GM21717 (cell line): ENCODE measurements around the gene ZKSCAN4.

Experiments used
- ATAC-seq: cut with Tn5 transposase; IDR thresholded peaks from one replicate; pipeline ENCODE4 v1.9.1; 2021; ENCODE audit warnings: mild to moderate bottlenecking, moderate library complexity; ENCODE audit not compliant: unreplicated experiment

Gene ZKSCAN4

DNA sequence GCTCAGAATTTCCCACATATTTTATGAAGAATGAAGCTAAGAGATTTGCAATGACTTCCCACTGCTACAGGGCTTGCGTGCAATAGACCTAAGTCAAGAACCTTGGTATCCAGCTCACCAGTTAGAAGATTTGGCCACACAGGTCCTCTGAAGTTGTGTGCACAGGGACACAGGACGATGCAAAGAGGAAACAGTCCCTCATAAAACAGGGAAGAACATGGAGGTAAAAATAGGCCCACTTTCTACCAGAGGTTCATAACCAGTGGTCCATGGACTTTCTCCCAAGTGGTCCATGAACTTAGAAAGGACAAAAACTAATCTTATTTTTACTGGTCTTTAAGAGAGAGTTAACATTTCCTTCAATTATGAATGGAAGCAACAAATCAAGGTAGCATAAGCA lies 1.3 kb downstream of the ZKSCAN4 start:
- no peak for ATAC-seq

DNA sequence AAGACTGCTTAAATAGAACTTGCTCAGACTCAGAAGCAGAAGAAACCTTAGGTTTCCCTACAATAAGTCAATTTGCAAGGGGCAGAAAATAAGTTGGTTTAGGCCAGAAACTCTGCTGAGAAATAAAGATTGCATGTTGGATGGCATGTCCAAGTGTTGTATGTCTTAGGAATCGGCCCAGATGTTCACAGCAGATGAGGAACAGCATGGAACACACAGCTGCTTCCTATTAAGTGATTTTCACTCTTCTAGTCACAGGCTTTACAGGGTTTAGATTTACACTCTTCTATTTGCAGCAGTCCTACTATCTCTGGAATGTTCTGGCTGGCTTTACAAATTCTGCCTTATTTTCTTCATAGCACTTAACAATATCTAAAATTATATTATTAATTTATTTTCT lies 3.2 kb downstream of the ZKSCAN4 start:
- ATAC-seq, result no peak

DNA sequence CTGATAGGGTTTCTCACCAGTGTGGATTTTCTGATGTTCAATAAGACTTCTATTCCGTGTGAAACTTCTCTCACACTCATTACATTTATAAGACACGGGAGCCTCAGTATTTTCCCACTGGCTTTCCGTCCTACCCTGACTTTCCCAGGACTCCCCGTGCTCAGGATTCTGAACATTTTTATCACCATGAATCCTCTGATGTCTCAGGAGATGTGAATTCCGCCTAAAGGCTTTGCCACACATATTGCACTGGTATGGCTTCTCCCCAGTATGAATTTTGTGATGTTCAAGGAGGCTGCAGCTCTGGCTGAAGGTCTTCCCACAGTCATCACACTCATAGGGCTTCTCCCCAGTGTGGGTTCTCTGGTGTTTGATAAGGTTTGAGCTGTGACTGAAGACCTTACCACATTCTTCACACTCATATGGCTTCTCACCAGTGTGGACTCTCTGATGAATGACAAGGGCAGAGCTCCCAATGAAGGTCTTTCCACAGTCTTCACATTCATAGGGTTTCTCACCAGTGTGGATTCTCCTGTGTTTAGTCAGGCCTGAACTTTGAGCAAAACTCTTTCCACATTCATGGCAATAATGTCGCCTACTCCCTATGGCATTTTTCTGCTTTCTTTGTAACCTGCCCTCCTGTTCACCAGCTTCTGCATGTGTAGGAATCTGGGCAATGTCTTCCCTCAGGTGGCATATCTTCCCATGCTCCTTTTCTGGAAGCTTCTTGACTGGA lies 6.7 kb downstream of the ZKSCAN4 start:
- ATAC-seq, result no peak

DNA sequence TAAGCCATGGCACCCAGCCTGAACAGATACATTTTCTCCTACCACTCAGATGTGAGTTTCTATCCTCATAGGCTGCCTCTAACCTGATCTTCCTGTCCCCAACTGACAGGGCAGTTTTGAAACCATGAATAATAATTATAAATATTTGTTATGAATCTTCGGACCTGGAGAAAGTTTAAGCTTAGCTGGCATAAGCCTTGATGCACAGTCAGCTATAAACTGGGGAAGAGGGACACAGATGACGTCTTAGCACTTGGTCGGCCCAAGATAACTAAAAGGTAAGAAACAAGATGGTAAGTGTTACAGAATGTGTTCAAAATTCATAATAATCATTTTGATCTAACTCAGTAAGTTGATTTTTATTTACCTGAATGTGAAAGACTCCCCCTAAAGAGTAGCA lies 8.1 kb downstream of the ZKSCAN4 start:
- ATAC-seq, result no peak

DNA sequence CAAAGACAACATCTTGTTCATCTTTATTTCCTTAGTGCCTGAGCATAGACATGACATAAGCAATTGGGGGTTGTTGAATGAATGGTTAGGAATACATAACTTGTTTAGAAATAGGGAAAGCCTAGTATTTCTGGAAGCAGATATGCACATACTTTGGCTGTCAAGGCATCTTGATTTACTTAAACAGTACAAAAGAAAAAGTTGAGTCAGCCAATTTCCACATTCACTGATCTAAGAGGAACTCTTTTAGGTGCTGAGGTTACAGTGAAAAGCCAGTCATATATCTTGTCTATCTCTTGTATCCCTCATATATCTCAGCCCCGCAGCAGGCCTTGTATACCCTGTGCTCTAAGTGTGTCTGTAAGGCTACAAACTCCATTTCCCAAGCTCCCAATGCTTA lies 11.6 kb downstream of the ZKSCAN4 start:
- ATAC-seq, result no peak

DNA sequence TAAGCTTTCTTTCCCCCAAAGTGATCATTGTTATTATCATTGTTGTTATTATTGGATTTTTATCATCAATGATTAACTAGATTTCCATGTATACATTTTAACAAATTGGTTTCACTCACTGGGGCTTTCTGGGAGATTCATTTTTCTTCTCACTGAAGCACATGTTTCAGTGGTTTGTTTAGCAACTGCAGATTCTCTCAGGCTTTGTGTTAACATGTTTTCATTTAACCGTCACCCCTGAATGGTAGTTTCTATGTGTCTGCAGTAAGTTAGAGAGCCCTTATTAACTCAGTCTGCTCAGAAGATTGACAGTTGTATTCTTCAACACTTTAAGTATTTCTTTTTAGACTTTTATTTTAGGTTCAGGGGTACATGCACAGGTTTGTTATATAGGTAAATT lies 12.4 kb downstream of the ZKSCAN4 start:
- no peak for ATAC-seq

DNA sequence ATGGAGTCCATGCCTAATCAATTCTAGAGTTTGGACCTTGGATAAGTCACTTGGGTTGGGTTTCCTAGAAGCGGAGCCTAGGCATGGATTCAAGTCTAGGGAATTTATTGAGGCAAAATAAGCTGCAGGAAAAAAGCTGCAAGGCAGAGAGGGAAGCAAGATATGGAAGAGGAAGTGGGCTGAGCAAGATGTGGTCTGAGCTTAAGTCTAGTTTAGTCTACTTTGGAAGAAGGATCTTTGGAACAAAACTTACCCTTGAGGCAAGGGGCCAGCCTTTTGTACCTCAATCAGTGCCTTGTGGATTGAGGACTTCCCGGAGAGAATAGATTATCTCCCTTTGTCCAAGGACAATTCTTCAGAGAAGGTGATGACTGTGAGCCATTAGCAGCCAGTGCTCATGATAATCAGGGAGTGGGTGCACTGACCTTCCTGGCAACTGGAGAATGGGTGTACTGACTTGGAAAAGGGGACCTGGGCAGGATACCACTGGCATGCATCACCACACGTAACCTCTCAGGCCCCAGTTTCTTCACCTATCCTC lies 16.1 kb downstream of the ZKSCAN4 start:
- ATAC-seq, result no peak

DNA sequence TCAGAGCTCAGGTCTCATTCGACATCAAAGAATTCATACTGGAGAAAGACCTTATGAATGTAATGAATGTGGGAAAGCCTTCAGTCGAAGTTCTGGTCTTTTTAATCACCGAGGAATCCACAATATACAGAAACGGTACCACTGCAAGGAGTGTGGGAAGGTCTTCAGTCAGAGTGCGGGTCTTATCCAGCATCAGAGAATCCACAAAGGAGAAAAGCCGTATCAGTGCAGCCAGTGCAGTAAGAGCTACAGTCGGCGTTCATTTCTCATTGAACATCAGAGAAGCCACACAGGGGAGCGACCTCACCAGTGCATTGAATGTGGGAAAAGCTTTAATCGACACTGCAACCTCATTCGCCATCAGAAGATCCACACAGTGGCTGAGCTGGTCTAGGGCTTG lies 19.3 kb downstream of the ZKSCAN4 start:
- ATAC-seq, result no peak

DNA sequence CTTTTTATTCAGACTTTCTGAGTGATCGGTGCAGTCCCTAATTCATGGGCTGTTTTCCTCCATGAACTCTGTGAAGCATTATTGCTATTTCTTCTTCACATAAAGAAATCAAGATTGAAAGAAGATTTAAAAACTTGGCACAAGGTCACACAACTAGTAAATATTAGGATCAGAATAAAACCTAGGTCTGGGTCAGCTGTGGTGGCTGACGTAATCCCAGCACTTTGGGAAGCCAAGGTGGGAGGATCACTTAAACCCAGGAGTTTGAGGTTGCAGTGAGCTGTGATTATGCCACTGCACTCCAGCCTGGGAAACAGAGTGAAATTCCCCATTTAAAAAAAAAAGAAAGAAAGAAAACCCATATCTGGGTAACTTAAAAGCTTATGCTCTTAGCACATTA lies 25.6 kb downstream of the ZKSCAN4 start:
- no peak for ATAC-seq

DNA sequence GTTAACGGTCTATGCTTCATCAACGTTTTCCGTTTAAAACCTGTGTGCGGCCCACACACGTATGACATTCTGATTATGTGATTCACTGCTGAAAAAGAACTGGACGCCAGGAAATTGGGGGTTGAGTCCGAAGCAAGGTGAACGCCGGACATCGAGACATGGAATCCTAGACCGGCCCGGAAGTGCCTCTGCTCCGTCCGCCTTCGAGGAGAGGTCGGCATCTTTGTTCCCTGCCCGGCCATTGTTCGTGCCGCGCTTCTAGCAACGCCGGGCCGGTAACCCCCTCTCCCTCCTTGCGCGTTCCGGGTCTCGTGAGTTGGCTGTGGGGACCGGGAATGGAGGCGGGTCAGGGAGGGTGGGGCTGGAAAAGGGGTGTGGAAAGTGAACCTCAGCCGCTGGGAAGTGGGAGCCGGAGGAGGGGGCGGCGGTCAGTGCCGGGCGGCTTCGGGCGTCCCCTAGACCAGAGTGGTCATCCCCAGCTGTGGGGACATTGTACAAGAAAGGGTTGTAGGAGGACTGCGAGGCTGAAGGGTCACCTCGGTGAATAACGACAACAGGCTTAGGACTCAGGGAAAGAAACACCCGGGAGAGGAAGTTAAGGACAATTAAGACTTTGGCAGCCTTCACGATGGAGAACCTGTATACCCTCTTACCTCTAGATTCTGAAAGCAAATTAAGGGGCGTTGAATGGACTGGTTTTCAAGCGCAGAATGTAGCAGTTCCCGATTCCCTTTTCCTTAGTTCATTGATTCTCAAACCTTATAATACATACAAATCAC lies 26.8 kb downstream of the ZKSCAN4 start, which contains the start of gene ZSCAN9:
TSS of gene ZSCAN9 (plus strand) at position 220 of the 779 bp plus-strand sequence. CDS start 1,810 bp downstream, outside the sequence.
- ATAC-seq, result peak; percentile 75

DNA sequence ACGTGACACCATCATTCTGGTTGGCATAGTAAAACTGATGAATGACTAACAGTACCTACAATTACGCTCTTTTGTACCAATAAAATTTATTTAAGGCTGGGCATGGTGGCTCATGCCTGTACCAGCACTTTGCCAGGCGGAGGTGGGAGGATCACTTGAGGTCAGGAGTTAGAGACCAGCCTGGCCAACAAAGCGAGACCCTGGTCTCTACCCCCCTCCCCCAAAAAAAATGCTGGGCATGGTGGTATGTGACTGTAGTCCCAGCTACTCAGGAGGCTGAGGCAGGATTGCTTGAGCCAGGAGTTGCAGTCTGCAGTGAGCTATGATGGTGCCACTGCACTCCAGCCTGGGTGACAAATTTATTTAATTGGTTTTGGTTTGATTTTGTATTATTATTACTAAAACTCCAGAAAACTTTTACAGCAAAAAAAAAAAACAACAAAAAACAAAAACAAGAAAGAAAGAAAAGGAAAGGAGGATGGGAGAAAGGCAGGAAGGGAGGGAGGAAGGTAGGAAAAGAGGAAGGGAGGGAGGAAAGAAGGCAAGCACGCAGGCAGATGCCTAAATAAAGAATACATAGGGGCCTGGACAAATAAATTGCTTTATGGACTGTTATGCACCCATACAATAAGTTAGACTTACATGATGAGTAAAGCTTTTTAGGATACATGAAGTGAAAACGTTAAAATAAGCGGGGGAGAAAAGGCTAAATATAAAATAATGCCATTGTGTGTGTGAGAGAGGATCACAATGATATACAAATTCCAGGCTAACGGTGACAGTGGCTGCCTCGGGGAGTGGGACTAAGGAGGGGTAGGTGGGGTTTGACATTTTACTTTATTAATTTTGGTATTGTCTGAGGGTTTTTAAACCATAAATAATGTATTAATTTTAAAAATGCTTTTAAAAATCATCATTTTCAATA lies 27.7 kb downstream of the ZKSCAN4 start:
- ATAC-seq, result no peak

DNA sequence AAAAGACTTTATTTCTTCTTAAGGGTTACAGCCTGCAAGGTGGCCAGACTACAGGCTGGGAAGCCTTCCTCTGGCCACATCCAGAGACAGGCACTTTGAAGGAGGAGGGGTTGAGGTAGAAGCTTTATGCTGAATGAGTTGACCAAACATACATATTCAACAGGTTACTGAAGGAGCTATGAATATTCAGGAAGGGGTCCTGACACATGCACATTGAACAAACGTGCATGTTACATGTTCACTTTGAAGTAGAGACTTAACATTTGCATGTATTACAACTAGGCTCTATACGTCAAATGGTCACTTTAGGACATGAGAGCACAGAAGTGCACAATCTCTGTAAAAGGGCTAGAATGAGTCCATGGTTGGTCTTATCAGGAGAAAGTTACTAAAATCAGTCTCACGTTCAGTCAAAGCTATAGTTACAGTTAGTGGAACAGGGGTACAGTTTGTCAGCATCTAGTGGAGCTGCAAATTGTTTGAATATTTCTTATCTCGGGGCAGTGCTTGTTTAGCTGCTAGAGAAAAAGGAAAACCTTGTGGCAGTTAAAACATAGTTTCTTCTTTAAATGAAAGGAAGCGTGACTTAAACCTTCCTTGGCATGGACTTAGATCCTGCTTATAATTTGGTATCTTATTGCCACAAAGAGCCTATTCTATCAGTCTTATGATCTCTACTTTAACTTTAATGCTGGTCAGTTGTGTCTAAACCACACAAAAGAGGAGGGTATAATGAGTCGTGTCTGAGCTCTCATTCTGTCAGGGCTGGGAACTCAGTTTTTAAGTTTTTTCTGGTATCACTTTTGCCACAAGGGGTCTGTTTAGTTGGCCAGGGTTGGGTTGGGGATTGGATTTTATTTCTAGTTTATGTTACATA lies 31.6 kb downstream of the ZKSCAN4 start:
- ATAC-seq, result no peak

DNA sequence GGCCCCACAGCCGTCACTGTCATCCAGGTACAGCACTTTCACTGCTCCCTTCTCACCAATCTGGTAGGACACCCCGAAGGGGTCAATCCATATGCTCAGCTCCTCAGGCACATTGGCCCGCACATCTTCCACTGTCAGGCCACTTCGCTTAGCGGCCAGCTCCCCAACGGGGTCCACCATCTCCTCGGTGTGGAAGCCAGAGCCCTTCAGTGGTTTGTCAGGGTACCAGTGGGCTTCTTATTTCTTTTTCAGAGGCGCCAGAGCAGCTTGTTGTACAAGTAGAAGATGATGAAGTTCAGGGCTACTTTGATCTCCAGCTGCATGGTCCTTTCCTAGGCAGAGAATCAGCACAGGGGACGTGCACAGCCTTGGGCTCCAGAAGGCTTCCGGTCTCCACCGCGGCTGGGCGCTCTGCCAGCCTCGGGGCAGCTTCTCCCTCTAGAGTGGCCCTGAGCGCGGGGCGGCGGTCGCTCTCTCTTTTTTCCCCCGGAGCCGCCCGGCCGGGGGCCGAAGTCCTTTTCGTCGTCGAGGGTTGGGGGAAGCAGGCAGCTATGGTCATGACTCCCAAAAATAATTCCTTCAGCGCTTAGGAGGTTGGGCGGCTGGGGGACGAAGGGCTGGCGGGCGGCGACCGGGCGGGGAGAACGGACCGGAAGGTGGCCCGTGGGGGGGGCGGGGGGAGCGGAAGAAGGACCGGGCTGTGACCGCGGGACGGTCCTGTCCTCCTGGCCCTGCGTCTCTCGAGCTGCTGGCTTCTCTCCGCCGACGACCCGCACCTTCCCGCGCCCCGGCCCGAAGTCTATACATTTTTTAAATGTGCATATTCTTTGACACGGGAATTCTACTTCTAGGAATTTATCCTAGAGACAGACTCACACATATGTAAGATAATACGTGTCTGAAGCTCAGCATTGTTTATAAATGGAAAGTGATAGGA lies 33.5 kb downstream of the ZKSCAN4 start:
- ATAC-seq, result no peak

DNA sequence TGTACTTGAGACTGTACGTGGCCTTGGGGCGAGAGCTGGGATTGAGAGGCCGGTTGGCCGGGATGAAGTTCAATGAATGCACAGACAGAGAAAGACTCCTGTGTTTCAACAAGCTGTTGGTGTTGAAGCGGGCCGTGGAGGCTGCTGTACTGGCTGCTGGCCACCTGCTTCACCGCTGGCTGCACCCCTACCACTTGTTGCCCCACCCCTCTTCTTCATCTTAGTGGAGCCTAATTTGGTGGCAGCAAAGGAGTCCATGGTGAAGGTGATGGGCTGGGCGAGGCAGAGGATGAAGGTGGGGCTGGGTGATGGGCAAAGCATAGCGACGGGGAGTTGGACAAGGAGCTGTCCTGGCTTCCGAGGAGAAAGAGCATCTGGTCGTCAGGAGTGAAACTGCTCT lies 34.2 kb downstream of the ZKSCAN4 start:
- ATAC-seq, result no peak

DNA sequence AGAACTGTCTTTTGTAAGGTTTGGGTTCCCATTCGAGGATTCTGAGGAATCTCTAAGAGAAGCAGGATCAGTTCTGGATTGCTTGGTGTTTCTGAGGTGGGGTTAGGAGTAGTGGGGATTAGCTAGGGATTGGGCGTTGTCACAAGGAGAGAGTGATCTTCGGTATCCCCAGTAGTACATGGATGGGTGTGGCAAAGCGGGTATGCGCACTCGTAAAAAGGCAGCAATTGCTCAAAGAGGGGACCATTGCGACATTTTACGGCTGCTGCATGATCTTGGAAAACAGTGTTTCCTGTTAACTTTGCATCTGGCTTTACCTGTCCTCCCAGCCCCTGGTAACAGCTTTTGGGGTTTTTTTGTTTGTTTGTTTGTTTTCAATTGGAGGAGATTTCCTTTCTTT lies 36.6 kb downstream of the ZKSCAN4 start:
- ATAC-seq, result no peak

DNA sequence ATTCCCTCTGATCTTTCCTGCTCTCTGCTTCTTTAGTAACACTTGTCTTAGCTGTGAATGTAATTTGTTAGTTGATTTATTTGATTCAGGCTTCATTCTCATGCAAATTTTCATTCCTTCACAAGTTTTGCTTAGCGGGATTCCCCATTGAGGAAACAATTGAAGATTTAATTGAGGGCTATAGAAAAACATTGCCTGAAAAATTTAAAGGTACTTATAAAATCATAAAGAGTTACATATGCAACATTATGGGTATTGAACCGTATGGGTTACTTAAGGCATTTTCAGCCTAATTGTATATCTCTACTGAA lies 38.9 kb downstream of the ZKSCAN4 start:
- no peak for ATAC-seq

DNA sequence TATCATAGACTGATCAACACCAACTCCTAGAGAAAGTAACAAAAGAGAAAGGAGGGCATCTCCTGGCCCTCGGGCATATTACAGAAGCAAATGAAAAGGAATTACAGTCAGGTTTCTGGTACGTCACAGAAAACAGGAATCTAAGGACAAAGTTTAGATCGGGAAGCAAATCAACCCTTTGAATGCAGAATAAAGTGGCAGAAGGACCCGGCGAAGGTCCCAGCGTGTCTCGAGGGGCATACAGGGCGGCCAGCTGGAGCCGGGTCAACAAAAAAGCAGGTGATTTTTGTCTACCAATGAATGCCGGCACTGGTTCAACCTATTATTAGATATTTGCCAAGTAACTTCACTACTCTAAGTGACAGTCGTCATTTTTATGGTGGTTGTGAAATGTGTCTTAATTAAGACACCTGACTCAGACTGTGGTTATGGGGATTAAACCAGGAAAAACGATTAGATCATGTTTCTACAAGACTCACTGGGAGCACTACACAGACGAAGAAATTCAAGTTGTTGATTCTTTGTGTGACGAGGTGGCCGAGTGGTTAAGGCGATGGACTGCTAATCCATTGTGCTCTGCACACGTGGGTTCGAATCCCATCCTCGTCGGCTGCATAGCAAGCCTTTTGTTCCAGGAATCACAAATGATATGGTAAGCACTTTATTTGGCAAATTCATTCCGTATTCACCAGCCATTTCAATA lies 39.4 kb downstream of the ZKSCAN4 start:
- peak; percentile 54 for ATAC-seq

DNA sequence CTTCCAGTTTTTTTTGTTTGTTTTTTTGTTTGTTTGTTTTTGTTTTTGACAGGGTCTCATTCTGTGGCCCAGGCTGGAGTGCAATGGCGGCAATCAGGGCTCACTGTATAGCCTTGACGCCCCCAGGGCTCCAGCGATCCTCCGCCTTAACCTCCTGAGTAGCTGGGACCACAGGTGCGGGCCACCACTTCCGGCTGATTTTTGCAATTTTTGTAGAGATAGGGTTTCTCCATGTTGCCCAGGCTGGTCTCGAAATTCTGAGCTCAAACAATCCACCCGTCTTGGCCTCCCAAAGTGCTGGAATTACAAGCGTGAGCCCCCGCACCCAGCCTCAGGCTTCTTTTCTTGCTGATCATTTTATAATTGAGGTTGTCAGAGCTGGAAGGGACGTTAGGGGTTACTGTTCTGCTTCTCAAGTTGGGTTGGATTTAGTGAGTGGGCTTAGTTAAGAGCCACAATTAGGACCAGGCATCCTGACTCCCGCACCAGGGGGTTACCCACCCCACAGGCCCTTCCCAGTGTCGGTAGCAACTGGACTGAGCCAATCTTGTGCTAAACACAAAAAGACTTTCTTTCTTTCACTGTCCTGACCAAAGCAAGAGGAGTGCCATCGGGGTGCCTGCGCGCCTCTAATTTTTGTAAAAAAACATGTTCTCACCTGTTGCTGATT lies 40.1 kb downstream of the ZKSCAN4 start:
- peak; percentile 34 for ATAC-seq
